SK-N-SH (cell line): Measurements from ENCODE around the gene UCN. TPM values are rescaled to one million over a fixed set of nuclear protein-coding genes. Genes with fewer than 3 reads are reported as not detected.

Experiments used
- CTCF ChIA-PET: fragments of 300-600, 350-600 bp; formaldehyde crosslinking; extraction: SDS; loops from one replicate; lab custom pipeline; 2021; lab: Yijun Ruan, JAX
- POLR2A ChIA-PET: fragments of 350-600 bp; sonication (Branson Sonifier 250); formaldehyde crosslinking; extraction: SDS; loops from one replicate; lab custom pipeline; 2020; ENCODE audit warnings: antibody characterized with exemption, inconsistent platforms; lab: Yijun Ruan, JAX
- DNase-seq: peaks from one replicate; pipeline ENCODE4 v3.0.0; 2012
- H2AFZ ChIP-seq: fragments of 200-600 bp; sonication (generic); 2 replicates; pipeline ENCODE4 v1.8.1; 2016; ENCODE audit warnings: antibody characterized with exemption, mild to moderate bottlenecking, low read depth
- H3F3A ChIP-seq: fragments of 200-600 bp; sonication (generic); replicated peaks from 2 replicates; pipeline ENCODE3; 2016; ENCODE audit warnings: antibody characterized with exemption, mild to moderate bottlenecking; ENCODE audit not compliant: insufficient read depth
- H3K27ac ChIP-seq, 2 experiments: fragments of 200-500 bp in 1 of 2; fragments of 200-600 bp in 1 of 2; sonication (Bioruptor generic) in 1 of 2; sonication (generic), shearing (Covaris generic) in 1 of 2; 2 replicates each; pipeline versions ENCODE4 v1.5.1 to v1.6.1; 2014 to 2016; ENCODE audit warnings: low read depth in 2 of 2, inconsistent platforms in 1 of 2, low read length in 1 of 2, mild to moderate bottlenecking in 1 of 2, mixed read lengths in 1 of 2
- H3K27me3 ChIP-seq: fragments of 200-600 bp; sonication (generic), shearing (Covaris generic); 2 replicates; pipeline ENCODE4 v1.6.1; 2016; ENCODE audit warnings: mixed run types; ENCODE audit not compliant: insufficient read depth
- H3K36me3 ChIP-seq, 2 experiments: fragments of 200-500 bp in 1 of 2; fragments of 200-600 bp in 1 of 2; sonication (Bioruptor generic) in 1 of 2; sonication (generic) in 1 of 2; replicated peaks in 1 of 2; 2 replicates each; pipeline versions ENCODE3 to v1.5.1; 2014 to 2016; ENCODE audit warnings: low read length in 1 of 2, mild to moderate bottlenecking in 1 of 2; ENCODE audit not compliant: insufficient read depth in 2 of 2, control insufficient read depth in 1 of 2
- H3K4me1 ChIP-seq, 2 experiments: fragments of 200-500 bp in 1 of 2; fragments of 200-600 bp in 1 of 2; sonication (Bioruptor generic) in 1 of 2; sonication (generic), shearing (Covaris generic) in 1 of 2; 2 replicates each; pipeline versions ENCODE4 v1.5.1 to v1.6.1; 2014 to 2016; ENCODE audit warnings: low read depth in 1 of 2, low read length in 1 of 2, mixed run types in 1 of 2; ENCODE audit not compliant: insufficient read depth in 2 of 2, control insufficient read depth in 1 of 2
- H3K4me2 ChIP-seq: fragments of 200-600 bp; sonication (generic), shearing (Covaris generic); 2 replicates; pipeline ENCODE4 v1.6.1; 2017; ENCODE audit warnings: mixed run types
- H3K4me3 ChIP-seq, 2 experiments: fragments of 200-500 bp in 1 of 2; fragments of 200-600 bp in 1 of 2; sonication (Bioruptor generic) in 1 of 2; sonication (generic), shearing (Covaris generic) in 1 of 2; 2 replicates each; pipeline versions ENCODE4 v1.5.1 to v1.8.1; 2014 to 2016; ENCODE audit warnings: low read depth in 2 of 2, inconsistent platforms in 1 of 2, low read length in 1 of 2, mild to moderate bottlenecking in 1 of 2, mixed read lengths in 1 of 2, moderate library complexity in 1 of 2
- H3K79me2 ChIP-seq: fragments of 200-600 bp; sonication (generic); 2 replicates; pipeline ENCODE4 v1.8.1; 2017; ENCODE audit warnings: mild to moderate bottlenecking; ENCODE audit not compliant: insufficient read depth
- H3K9ac ChIP-seq: fragments of 200-600 bp; sonication (generic); 2 replicates; pipeline ENCODE4 v1.6.1; 2017; ENCODE audit warnings: mixed run types
- H3K9me2 ChIP-seq: fragments of 200-600 bp; sonication (generic); 2 replicates; pipeline ENCODE4 v1.6.1; 2017; ENCODE audit warnings: mixed run types
- H3K9me3 ChIP-seq: fragments of 200-600 bp; sonication (generic); 2 replicates; pipeline ENCODE4 v1.6.1; 2017; ENCODE audit warnings: mixed run types, mild to moderate bottlenecking, moderate library complexity
- H4K20me1 ChIP-seq: fragments of 200-600 bp; sonication (generic); 2 replicates; pipeline ENCODE4 v1.6.1; 2017; ENCODE audit warnings: mild to moderate bottlenecking, mixed run types; ENCODE audit not compliant: insufficient read depth
- EP300 ChIP-seq, 2 experiments: IDR thresholded peaks; 2 replicates each; pipeline versions ENCODE4 v1.4.0 to v1.6.1; 2012; ENCODE audit warnings: borderline replicate concordance in 1 of 2, low read depth in 1 of 2, low read length in 1 of 2
- EZH2phosphoT487 ChIP-seq: fragments of 200-600 bp; sonication (generic); IDR thresholded peaks from 2 replicates; pipeline ENCODE4 v1.6.1; 2017; ENCODE audit warnings: low read depth, mixed run types, mild to moderate bottlenecking, antibody characterized with exemption, moderate library complexity, borderline replicate concordance
- FOXJ3 ChIP-seq: sonication (generic); formaldehyde crosslinking; IDR thresholded peaks from 2 replicates; pipeline ENCODE4 v1.5.1; 2020; ENCODE audit warnings: mild to moderate bottlenecking, missing genetic modification reagents
- GABPA ChIP-seq: IDR thresholded peaks from 2 replicates; pipeline ENCODE4 v1.4.0; 2012; ENCODE audit warnings: low read depth, mild to moderate bottlenecking
- JUND ChIP-seq: IDR thresholded peaks from 2 replicates; pipeline ENCODE4 v1.4.0; 2012
- MAX ChIP-seq: IDR thresholded peaks from 2 replicates; pipeline ENCODE4 v1.4.0; 2012; ENCODE audit warnings: low read depth
- NRF1 ChIP-seq: IDR thresholded peaks from 2 replicates; pipeline ENCODE4 v1.6.1; 2012; ENCODE audit warnings: low read depth, mild to moderate bottlenecking, low read length
- RAD21 ChIP-seq: IDR thresholded peaks from 2 replicates; pipeline ENCODE4 v1.6.1; 2012; ENCODE audit warnings: mild to moderate bottlenecking, low read length
- SIN3A ChIP-seq: IDR thresholded peaks from 2 replicates; pipeline ENCODE4 v1.6.1; 2012; ENCODE audit warnings: low read depth, mild to moderate bottlenecking, low read length, moderate library complexity, borderline replicate concordance
- TEAD4 ChIP-seq: IDR thresholded peaks from 2 replicates; pipeline ENCODE4 v1.4.0; 2012; ENCODE audit warnings: mild to moderate bottlenecking, borderline replicate concordance; ENCODE audit not compliant: insufficient read depth
- USF1 ChIP-seq: IDR thresholded peaks from 2 replicates; pipeline ENCODE4 v1.4.0; 2012; ENCODE audit warnings: low read depth, borderline replicate concordance
- USF2 ChIP-seq: fragments of 150-350 bp; IDR thresholded peaks from 2 replicates; pipeline ENCODE4 v1.6.1; 2017; ENCODE audit warnings: antibody characterized with exemption, low read length, low read depth, borderline replicate concordance
- YY1 ChIP-seq: IDR thresholded peaks from 2 replicates; pipeline ENCODE4 v1.4.0; 2012; ENCODE audit warnings: low read depth, mild to moderate bottlenecking
- WGBS: methylation state at CpG from one replicate; pipeline ENCODE4 v1.1.6; 2017; ENCODE audit warnings: low lambda C conversion rate; 5-methylcytosine and 5-hydroxymethylcytosine counted together
- polyA plus RNA-seq, 3 experiments: library from polyadenylated mRNA; depleted of rRNA; stranded (reverse); fragments of >200 nt; gene quantifications; 2 replicates each; pipeline ENCODE4 v1.2.3, GENCODE V29; 2012
- TF ChIP-seq, protein P1 (sequence below): IDR thresholded peaks from 2 replicates; pipeline ENCODE4 v1.4.0; 2012; ENCODE audit warnings: low read depth, borderline replicate concordance
- TF ChIP-seq, protein P2 (sequence below): fragments of 200-600 bp; sonication (generic); IDR thresholded peaks from 2 replicates; pipeline ENCODE4 v1.6.1; 2017; ENCODE audit warnings: antibody characterized with exemption, mild to moderate bottlenecking, moderate library complexity
- TF ChIP-seq, protein P3 (sequence below): fragments of 150-350 bp; IDR thresholded peaks from 2 replicates; pipeline ENCODE4 v1.6.1; 2016; ENCODE audit warnings: mild to moderate bottlenecking, low read depth, low read length
- TF ChIP-seq, protein P4 (sequence below): IDR thresholded peaks from 2 replicates; pipeline ENCODE4 v1.6.1; 2012; ENCODE audit warnings: mild to moderate bottlenecking, low read depth, low read length, moderate library complexity

The UCN gene
- polyA plus RNA-seq, 1 of the 3 experiments (the other 2 are of a cell fraction), result 2.8 TPM

DNA sequence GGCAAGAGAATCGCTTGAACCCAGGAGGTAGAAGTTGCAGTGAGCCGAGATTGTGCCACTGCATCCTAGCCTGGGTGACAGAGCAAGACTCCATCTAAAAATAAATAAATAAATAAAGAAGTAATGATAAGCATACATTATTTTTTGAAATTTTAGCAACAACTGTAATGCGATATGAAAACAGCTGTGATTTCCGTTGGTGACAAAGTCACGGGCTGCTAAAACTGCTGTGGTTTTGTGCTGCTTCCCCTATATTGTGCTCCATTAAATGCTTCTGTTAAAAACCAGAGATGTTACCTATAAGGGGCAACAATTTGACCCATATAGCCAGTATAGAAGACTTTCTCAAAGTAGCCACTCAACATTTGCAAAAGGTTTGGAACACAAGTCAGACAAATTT is 17.7 kb downstream of the UCN start (continued):
- TF ChIP-seq, protein P1, sequence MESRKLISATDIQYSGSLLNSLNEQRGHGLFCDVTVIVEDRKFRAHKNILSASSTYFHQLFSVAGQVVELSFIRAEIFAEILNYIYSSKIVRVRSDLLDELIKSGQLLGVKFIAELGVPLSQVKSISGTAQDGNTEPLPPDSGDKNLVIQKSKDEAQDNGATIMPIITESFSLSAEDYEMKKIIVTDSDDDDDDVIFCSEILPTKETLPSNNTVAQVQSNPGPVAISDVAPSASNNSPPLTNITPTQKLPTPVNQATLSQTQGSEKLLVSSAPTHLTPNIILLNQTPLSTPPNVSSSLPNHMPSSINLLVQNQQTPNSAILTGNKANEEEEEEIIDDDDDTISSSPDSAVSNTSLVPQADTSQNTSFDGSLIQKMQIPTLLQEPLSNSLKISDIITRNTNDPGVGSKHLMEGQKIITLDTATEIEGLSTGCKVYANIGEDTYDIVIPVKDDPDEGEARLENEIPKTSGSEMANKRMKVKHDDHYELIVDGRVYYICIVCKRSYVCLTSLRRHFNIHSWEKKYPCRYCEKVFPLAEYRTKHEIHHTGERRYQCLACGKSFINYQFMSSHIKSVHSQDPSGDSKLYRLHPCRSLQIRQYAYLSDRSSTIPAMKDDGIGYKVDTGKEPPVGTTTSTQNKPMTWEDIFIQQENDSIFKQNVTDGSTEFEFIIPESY, result no peak
- TF ChIP-seq SIN3A, result no peak
- TF ChIP-seq, all 33 proteins: peak for 0

DNA sequence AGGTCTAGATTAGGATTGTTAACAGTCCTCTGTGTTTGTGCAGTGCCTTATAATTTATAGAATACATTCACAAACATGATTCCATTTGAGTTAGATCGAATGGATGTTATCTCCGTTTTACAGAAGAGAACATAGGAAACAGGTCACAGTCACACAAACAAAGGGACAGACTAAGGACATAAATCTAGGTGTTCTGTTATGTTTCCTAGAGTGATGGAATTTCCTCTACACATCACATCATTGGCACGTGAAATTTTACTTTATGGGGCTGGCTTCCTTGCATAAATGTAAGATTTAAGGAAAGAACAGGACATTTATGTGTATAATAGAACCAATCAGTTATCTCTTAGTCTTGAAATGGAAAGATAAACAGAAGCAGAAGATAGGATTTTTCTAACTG is 19.6 kb downstream of the UCN start:
- Histone ChIP-seq H3K4me2 (no peak overlapping the region), H3K9me2 (no peaks in the 10 kb centered on the region), H3F3A (peaks cover 10% of the 10 kb centered on the region), H4K20me1 (no peaks in the 10 kb centered on the region), H2AFZ (no peak overlapping the region), H3K36me3 (no peaks in the 10 kb centered on the region), H3K4me3 (no peak overlapping the region), H3K79me2 (no peaks in the 10 kb centered on the region), H3K9me3 (no peaks in the 10 kb centered on the region), H3K9ac (no peak overlapping the region), H3K27ac (no peak overlapping the region), H3K27me3 (no peaks in the 10 kb centered on the region), H3K4me1 (peaks cover 2 to 10% of the 10 kb centered on the region in 2 experiments; a peak in 3 of 4 replicates)
- DNase-seq, result no peak
- POLR2A ChIA-PET, result no interaction called here
- CTCF ChIA-PET, result interaction anchor here (1.1 to 18.7 kb wide), 4 partner anchors 7 to 21 kb away, joined by 3 to 392 read pairs (median 204); partner anchors contain the start of genes SLC30A3, TRIM54 and UCN
- 16% methylated on average over 3 of the region's 3 CpGs for WGBS
- TF ChIP-seq RAD21 (no peak), EP300 (IDR thresholded peaks at IDR 0.05; ENCODE audit: borderline replicate concordance in 1 of 2, low read depth in 1 of 2, low read length in 1 of 2) (no peak), USF1 (no peak), USF2 (no peak), MAX (no peak), TEAD4 (no peak), GABPA (no peak), EZH2phosphoT487 (no peak), YY1 (no peak), JUND (no peak), NRF1 (no peak), FOXJ3 (CRISPR knock-in tag) (no peak)
- TF ChIP-seq, protein P2, sequence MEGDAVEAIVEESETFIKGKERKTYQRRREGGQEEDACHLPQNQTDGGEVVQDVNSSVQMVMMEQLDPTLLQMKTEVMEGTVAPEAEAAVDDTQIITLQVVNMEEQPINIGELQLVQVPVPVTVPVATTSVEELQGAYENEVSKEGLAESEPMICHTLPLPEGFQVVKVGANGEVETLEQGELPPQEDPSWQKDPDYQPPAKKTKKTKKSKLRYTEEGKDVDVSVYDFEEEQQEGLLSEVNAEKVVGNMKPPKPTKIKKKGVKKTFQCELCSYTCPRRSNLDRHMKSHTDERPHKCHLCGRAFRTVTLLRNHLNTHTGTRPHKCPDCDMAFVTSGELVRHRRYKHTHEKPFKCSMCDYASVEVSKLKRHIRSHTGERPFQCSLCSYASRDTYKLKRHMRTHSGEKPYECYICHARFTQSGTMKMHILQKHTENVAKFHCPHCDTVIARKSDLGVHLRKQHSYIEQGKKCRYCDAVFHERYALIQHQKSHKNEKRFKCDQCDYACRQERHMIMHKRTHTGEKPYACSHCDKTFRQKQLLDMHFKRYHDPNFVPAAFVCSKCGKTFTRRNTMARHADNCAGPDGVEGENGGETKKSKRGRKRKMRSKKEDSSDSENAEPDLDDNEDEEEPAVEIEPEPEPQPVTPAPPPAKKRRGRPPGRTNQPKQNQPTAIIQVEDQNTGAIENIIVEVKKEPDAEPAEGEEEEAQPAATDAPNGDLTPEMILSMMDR, result no peak
- TF ChIP-seq, protein P1, result no peak
- TF ChIP-seq, protein P3, sequence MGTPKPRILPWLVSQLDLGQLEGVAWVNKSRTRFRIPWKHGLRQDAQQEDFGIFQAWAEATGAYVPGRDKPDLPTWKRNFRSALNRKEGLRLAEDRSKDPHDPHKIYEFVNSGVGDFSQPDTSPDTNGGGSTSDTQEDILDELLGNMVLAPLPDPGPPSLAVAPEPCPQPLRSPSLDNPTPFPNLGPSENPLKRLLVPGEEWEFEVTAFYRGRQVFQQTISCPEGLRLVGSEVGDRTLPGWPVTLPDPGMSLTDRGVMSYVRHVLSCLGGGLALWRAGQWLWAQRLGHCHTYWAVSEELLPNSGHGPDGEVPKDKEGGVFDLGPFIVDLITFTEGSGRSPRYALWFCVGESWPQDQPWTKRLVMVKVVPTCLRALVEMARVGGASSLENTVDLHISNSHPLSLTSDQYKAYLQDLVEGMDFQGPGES, result no peak
- TF ChIP-seq, protein P4, sequence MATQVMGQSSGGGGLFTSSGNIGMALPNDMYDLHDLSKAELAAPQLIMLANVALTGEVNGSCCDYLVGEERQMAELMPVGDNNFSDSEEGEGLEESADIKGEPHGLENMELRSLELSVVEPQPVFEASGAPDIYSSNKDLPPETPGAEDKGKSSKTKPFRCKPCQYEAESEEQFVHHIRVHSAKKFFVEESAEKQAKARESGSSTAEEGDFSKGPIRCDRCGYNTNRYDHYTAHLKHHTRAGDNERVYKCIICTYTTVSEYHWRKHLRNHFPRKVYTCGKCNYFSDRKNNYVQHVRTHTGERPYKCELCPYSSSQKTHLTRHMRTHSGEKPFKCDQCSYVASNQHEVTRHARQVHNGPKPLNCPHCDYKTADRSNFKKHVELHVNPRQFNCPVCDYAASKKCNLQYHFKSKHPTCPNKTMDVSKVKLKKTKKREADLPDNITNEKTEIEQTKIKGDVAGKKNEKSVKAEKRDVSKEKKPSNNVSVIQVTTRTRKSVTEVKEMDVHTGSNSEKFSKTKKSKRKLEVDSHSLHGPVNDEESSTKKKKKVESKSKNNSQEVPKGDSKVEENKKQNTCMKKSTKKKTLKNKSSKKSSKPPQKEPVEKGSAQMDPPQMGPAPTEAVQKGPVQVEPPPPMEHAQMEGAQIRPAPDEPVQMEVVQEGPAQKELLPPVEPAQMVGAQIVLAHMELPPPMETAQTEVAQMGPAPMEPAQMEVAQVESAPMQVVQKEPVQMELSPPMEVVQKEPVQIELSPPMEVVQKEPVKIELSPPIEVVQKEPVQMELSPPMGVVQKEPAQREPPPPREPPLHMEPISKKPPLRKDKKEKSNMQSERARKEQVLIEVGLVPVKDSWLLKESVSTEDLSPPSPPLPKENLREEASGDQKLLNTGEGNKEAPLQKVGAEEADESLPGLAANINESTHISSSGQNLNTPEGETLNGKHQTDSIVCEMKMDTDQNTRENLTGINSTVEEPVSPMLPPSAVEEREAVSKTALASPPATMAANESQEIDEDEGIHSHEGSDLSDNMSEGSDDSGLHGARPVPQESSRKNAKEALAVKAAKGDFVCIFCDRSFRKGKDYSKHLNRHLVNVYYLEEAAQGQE, result no peak
